Smooth muscle cell (in vitro differentiated cells): ENCODE measurements around the gene CXCR3. TPM values are rescaled to one million over a fixed set of nuclear protein-coding genes. Genes with fewer than 3 reads are reported as not detected.

Experiments used
- DNase-seq: peaks from one replicate; lab custom pipeline; 2025; ENCODE audit not compliant: unreplicated experiment; lab: John Stamatoyannopoulos, UW
- H2AFZ ChIP-seq: fragments of 200-600 bp; sonication (generic); 2 replicates; pipeline ENCODE4 v1.6.0; 2016; ENCODE audit warnings: antibody characterized with exemption, low read depth, mild to moderate bottlenecking
- H3F3A ChIP-seq: fragments of 200-600 bp; sonication (generic); 2 replicates; pipeline ENCODE4 v1.6.0; 2017; ENCODE audit warnings: antibody characterized with exemption, low read depth
- H3K27ac ChIP-seq: fragments of 200-600 bp; sonication (generic); 2 replicates; pipeline ENCODE4 v1.5.1; 2016; ENCODE audit warnings: low read depth, mild to moderate bottlenecking
- H3K27me3 ChIP-seq: fragments of 200-600 bp; sonication (generic); 2 replicates; pipeline ENCODE4 v1.6.1; 2016; ENCODE audit warnings: low read depth, mild to moderate bottlenecking
- H3K36me3 ChIP-seq: fragments of 200-600 bp; sonication (generic); 2 replicates; pipeline ENCODE4 v1.5.1; 2016; ENCODE audit warnings: low read depth
- H3K4me1 ChIP-seq: fragments of 200-600 bp; sonication (generic); 2 replicates; pipeline ENCODE4 v1.5.1; 2016; ENCODE audit warnings: low read depth
- H3K4me2 ChIP-seq: fragments of 200-600 bp; sonication (generic); 2 replicates; pipeline ENCODE4 v1.6.0; 2016; ENCODE audit warnings: mild to moderate bottlenecking
- H3K4me3 ChIP-seq: fragments of 200-600 bp; sonication (generic); 2 replicates; pipeline ENCODE4 v1.5.1; 2016; ENCODE audit warnings: mild to moderate bottlenecking
- H3K79me2 ChIP-seq: fragments of 200-600 bp; sonication (generic); 2 replicates; pipeline ENCODE4 v1.6.0; 2016; ENCODE audit warnings: low read depth, mild to moderate bottlenecking
- H3K9ac ChIP-seq: fragments of 200-600 bp; sonication (generic); 2 replicates; pipeline ENCODE4 v1.6.0; 2016; ENCODE audit warnings: low read depth
- H3K9me3 ChIP-seq: fragments of 200-600 bp; sonication (generic); replicated peaks from 2 replicates; pipeline ENCODE4 v1.5.1; 2016; ENCODE audit warnings: low read depth
- H4K20me1 ChIP-seq: fragments of 200-600 bp; sonication (generic); 2 replicates; pipeline ENCODE4 v1.6.0; 2016; ENCODE audit warnings: low read depth
- WGBS: methylation state at CpG from one replicate; pipeline ENCODE4 v1.1.7; 2016; ENCODE audit warnings: low lambda C conversion rate; 5-methylcytosine and 5-hydroxymethylcytosine counted together
- polyA plus RNA-seq: library from polyadenylated mRNA; unstranded; fragments of >200 nt; fragmentation: Nextera tagmentation; extraction: Ambion mirVana; gene quantifications from 2 replicates; pipeline ENCODE4 v1.2.1, GENCODE V29; 2016
- total RNA-seq: library from RNA; depleted of rRNA; stranded (reverse); fragments of >200 nt; gene quantifications from 2 replicates; pipeline ENCODE4 v1.2.3, GENCODE V29; 2014
- TF ChIP-seq, protein P1 (sequence below): fragments of 200-600 bp; sonication (generic); IDR thresholded peaks from 2 replicates; pipeline ENCODE4 v1.5.1; 2017; ENCODE audit warnings: borderline replicate concordance, mild to moderate bottlenecking, antibody characterized with exemption; ENCODE audit not compliant: insufficient read depth, poor library complexity, severe bottlenecking

The CXCR3 gene
- total and polyA plus RNA-seq, 2 experiments from 2014 or later = 0.53 TPM; not detected in 1

DNA sequence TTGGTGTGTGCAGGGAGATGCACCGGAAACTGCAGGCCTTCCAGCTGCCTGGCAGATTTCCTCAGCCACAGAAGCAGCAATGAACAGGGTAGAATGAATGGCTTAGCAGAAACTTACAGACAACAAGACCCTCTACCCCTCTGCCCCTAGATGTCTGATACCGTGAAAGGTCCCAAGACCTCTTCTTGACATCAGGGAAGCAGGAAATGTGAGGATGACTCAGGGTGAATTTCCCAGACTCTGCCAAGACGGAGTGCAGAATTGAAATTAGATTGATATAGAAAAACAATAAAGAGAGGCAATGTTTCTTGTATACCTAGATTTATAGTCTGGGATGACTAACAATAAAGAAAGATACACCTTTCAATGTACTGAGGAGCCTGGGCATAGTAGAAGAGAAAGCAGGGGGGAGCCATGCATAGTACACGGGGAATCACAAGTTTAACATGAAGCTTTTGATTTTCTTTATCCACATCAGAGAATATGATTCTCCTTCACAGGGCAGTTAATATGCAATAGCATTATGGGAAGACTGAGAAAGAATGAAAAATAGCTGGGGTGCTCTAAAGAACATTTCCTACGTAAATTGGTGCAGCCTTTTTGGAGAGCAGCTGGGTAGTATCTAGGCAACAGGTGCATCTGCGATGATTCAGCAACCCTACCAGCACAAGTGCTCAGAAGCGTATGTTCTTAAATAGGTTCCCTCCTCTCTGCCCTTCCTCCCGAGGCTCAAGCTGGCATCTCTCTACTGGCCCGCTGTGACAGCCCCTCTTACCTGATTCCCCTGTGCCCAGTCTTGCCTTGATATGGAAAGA lies 18.3 kb upstream of the CXCR3 start:
- no peak overlapping the region for H3K9ac ChIP-seq

DNA sequence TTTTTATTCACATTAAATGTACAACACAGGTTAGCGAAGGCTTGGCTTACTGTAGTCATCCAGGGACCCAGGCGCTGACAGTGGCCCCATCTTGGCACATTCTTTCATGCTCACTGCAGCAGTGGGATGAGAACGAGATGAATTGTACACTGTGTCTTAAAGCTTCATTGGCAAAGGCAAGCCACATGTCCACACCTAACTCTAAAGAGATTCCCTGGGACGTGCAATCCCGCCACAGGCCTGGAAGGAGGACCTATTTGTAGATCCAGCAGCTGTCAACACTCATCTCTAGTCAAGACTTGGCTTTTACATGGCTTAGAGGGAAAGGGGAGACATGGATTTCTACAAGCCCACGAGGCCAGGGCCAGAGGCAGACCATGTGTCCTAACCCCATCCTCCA lies 16.1 kb upstream of the CXCR3 start:
- Histone ChIP-seq H3K9me3 (no peaks in the 10 kb centered on the region), H3K4me3 (no peak overlapping the region), H2AFZ (no peak overlapping the region), H3K27ac (no peak overlapping the region), H3K27me3 (no peaks in the 10 kb centered on the region), H3K4me1 (no peaks in the 10 kb centered on the region), H3K4me2 (no peak overlapping the region), H3F3A (no peaks in the 10 kb centered on the region), H4K20me1 (no peaks in the 10 kb centered on the region), H3K9ac (no peak overlapping the region), H3K36me3 (no peaks in the 10 kb centered on the region), H3K79me2 (no peaks in the 10 kb centered on the region)
- 63% methylated on average over 6 of the region's 6 CpGs for WGBS
- TF ChIP-seq, protein P1, sequence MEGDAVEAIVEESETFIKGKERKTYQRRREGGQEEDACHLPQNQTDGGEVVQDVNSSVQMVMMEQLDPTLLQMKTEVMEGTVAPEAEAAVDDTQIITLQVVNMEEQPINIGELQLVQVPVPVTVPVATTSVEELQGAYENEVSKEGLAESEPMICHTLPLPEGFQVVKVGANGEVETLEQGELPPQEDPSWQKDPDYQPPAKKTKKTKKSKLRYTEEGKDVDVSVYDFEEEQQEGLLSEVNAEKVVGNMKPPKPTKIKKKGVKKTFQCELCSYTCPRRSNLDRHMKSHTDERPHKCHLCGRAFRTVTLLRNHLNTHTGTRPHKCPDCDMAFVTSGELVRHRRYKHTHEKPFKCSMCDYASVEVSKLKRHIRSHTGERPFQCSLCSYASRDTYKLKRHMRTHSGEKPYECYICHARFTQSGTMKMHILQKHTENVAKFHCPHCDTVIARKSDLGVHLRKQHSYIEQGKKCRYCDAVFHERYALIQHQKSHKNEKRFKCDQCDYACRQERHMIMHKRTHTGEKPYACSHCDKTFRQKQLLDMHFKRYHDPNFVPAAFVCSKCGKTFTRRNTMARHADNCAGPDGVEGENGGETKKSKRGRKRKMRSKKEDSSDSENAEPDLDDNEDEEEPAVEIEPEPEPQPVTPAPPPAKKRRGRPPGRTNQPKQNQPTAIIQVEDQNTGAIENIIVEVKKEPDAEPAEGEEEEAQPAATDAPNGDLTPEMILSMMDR = no peak
- DNase-seq = no peak

More for the DNA sequence above, 18.3 kb upstream of the CXCR3 start:
- Histone ChIP-seq H3K27ac (no peak overlapping the region), H3K36me3 (no peaks in the 10 kb centered on the region), H4K20me1 (no peaks in the 10 kb centered on the region), H3K9me3 (no peaks in the 10 kb centered on the region), H3F3A (no peaks in the 10 kb centered on the region), H3K4me1 (no peaks in the 10 kb centered on the region), H3K27me3 (no peaks in the 10 kb centered on the region), H3K4me3 (no peak overlapping the region), H2AFZ (no peak overlapping the region), H3K79me2 (no peaks in the 10 kb centered on the region), H3K4me2 (no peak overlapping the region)
- WGBS = 77% methylated on average over 9 of the region's 9 CpGs
- no peak for DNase-seq
- TF ChIP-seq, protein P1 = no peak

DNA sequence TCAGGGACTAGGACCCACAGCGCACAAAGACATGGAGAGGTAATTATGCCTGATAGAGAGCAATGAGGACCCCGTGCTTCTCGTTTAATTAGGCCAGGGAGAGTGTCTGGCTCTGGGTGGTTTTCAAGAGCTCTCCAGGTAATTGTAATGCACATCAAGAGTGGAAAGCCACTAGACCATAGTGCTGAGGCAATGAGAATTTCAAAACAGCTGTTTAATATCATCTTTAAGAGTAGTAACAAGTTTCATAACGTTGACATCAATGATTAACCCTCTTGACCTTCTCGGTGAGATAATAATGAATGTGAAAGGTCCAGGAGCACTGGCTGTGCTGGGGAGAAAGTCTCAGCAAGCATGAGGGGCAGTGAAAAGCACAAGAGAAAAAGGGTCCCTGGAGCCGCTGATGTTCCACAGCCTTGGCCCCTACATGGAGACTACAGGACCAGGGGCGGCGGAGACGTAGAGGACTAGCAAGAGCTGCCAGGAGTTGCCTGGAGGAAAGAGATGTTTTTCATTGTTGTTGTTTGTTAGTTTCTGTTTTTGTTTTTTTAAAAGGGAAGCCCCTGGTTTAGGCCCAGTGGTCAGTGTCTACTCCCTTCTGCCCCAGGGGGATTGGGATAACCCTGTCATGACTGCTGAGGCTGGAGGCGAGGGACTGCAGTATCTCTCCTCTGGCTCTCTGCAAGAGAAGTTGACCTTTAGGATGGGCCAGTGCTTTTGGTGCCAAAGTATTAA lies 14.8 kb upstream of the CXCR3 start:
- TF ChIP-seq, protein P1 = no peak
- 77% methylated on average over 10 of the region's 10 CpGs for WGBS
- H4K20me1 ChIP-seq = no peaks in the 10 kb centered on the region
- H3K4me1 ChIP-seq = no peaks in the 10 kb centered on the region
- no peak overlapping the region for H3K9ac ChIP-seq
- no peak overlapping the region for H3K4me2 ChIP-seq
- H3K27me3 ChIP-seq = no peaks in the 10 kb centered on the region
- H3F3A ChIP-seq = no peaks in the 10 kb centered on the region
- no peaks in the 10 kb centered on the region for H3K79me2 ChIP-seq
- no peak overlapping the region for H3K27ac ChIP-seq
- H3K9me3 ChIP-seq = no peaks in the 10 kb centered on the region
- H3K4me3 ChIP-seq = no peak overlapping the region
- no peak for DNase-seq
- no peak overlapping the region for H2AFZ ChIP-seq
- no peaks in the 10 kb centered on the region for H3K36me3 ChIP-seq
